ENCODE data around the gene PACSIN3.

PACSIN3 gene

GRCh38 chr11:47175746-47176327 is 10.4 kb downstream of the PACSIN3 start:
- peak; percentile 19 for DNase-seq

- DNase-seq = no peak
These were observed 13.4 kb downstream of the PACSIN3 start for GRCh38 chr11:47172740-47173336.

- no peak for DNase-seq
These were observed 14.4 kb downstream of the PACSIN3 start for GRCh38 chr11:47171856-47172255.

GRCh38 chr11:47171061-47171838 is 15.0 kb downstream of the PACSIN3 start:
- no peak for DNase-seq

GRCh38 chr11:47166368-47166767 is 19.9 kb downstream of the PACSIN3 start:
- DNase-seq = no peak

- DNase-seq = no peak
These were observed 20.9 kb downstream of the PACSIN3 start for GRCh38 chr11:47165253-47165840.

GRCh38 chr11:47164321-47164720 is 21.9 kb downstream of the PACSIN3 start:
- no peak for DNase-seq

- no peak for DNase-seq
These were observed 22.3 kb downstream of the PACSIN3 start for GRCh38 chr11:47163898-47164297.

- DNase-seq = no peak
These were observed 23.0 kb downstream of the PACSIN3 start for GRCh38 chr11:47163193-47163592.

GRCh38 chr11:47162426-47162825 is 23.8 kb downstream of the PACSIN3 start:
- no peak for DNase-seq

- no peak for DNase-seq
These were observed 24.3 kb downstream of the PACSIN3 start for GRCh38 chr11:47161890-47162289.

GRCh38 chr11:47161134-47161854 is 24.9 kb downstream of the PACSIN3 start:
- peak; percentile 39 for DNase-seq

- DNase-seq = no peak
These were observed 25.5 kb downstream of the PACSIN3 start for GRCh38 chr11:47160753-47161133.

GRCh38 chr11:47158242-47158641 is 28.0 kb downstream of the PACSIN3 start:
- no peak for DNase-seq

- no peak for DNase-seq
These were observed 28.4 kb downstream of the PACSIN3 start for GRCh38 chr11:47157805-47158204.

- DNase-seq = no peak
These were observed 29.3 kb downstream of the PACSIN3 start for GRCh38 chr11:47156951-47157350.

GRCh38 chr11:47156333-47156732 is 29.9 kb downstream of the PACSIN3 start:
- DNase-seq = no peak

GRCh38 chr11:47155879-47156278 is 30.4 kb downstream of the PACSIN3 start:
- DNase-seq = no peak

GRCh38 chr11:47154616-47155570 is 31.3 kb downstream of the PACSIN3 start:
- DNase-seq = peak; percentile 50

- DNase-seq = peak; percentile 53
These were observed 33.0 kb downstream of the PACSIN3 start for GRCh38 chr11:47152953-47153950.

Data from GDM1 (cell line).